ENCODE results near the gene FIGNL1. TPM values are rescaled to one million over a fixed set of nuclear protein-coding genes. Genes with fewer than 3 reads are reported as not detected.

FIGNL1 gene
- total and polyA plus RNA-seq, 2 donors from 2014 or later, result 2.4 to 5.8 TPM

DNA sequence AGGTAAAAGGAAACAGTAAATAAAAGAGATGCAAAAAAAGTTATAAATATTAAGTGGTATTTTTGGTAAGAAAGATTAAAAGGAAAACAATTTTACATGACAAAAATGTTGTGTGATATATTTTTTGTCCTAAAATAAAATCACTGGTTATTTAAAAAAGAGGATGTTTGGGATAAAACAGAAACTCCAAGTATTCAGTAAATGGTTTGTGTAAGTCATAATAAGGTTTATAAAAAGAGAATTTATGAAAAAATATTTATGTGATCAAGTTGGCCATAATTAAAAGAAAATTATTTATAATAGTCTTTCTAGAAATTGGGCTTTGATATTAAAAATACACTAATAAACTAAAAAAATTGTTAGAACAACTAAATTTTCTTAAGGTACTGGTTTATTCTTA is 38.2 kb upstream of the FIGNL1 start:
- H3K27ac ChIP-seq (ENCODE audit: low read depth in 2 of 2, low read length in 2 of 2), result no peak overlapping the region
- no peaks in the 10 kb centered on the region for H3K9me3 ChIP-seq (ENCODE audit: control insufficient read depth in 2 of 3, insufficient read depth in 1 of 3, low read length in 3 of 3)
- no peaks in the 10 kb centered on the region for H3K4me1 ChIP-seq (ENCODE audit: control insufficient read depth in 2 of 3, insufficient read depth in 2 of 3, low read depth in 1 of 3, low read length in 3 of 3)
- TF ChIP-seq, protein P1, sequence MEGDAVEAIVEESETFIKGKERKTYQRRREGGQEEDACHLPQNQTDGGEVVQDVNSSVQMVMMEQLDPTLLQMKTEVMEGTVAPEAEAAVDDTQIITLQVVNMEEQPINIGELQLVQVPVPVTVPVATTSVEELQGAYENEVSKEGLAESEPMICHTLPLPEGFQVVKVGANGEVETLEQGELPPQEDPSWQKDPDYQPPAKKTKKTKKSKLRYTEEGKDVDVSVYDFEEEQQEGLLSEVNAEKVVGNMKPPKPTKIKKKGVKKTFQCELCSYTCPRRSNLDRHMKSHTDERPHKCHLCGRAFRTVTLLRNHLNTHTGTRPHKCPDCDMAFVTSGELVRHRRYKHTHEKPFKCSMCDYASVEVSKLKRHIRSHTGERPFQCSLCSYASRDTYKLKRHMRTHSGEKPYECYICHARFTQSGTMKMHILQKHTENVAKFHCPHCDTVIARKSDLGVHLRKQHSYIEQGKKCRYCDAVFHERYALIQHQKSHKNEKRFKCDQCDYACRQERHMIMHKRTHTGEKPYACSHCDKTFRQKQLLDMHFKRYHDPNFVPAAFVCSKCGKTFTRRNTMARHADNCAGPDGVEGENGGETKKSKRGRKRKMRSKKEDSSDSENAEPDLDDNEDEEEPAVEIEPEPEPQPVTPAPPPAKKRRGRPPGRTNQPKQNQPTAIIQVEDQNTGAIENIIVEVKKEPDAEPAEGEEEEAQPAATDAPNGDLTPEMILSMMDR (IDR thresholded peaks at IDR 0.05; ENCODE audit: borderline replicate concordance, extremely low read depth, insufficient read depth), result no peak
- H3K27me3 ChIP-seq (ENCODE audit: control insufficient read depth, insufficient read depth, low read length), result no peaks in the 10 kb centered on the region
- peaks cover 0 to 3% (median 2%) of the 10 kb centered on the region in 3 donors for H3K36me3 ChIP-seq (ENCODE audit: control insufficient read depth in 2 of 3, insufficient read depth in 3 of 3, low read length in 3 of 3)
- H3K9ac ChIP-seq (ENCODE audit: low read length in 3 of 3), result no peak overlapping the region
- DNase-seq, result no peak
- intact Hi-C loops (cut with DNase I), result no loop called here
- FAIRE-seq, result peak; percentile 96
- no peak overlapping the region for H3K4me3 ChIP-seq (ENCODE audit: low read length in 3 of 3)

DNA sequence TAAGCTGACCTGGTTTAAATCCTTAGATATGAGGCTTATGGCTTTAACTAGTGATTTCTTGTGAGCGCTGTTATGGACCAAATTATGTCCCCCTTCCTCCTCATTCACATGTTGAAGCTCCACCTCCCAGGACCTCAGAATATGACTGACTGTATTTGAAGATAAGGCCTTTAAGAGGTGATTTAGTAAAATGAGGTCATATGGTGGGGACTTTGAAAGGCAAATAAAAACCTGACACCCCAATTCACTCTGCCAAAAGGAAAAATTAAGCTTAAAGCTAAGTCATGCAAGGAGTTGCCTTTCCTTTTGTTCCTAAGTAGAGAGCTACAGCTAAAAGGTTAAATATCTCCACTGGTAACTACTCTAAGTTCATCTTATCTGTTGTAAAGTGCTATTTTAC is 36.4 kb upstream of the FIGNL1 start:
- no peaks in the 10 kb centered on the region for H3K4me1 ChIP-seq (ENCODE audit: control insufficient read depth in 2 of 3, insufficient read depth in 2 of 3, low read depth in 1 of 3, low read length in 3 of 3)
- H3K36me3 ChIP-seq (ENCODE audit: control insufficient read depth in 2 of 3, insufficient read depth in 3 of 3, low read length in 3 of 3), result peaks cover 0 to 2% (median 0%) of the 10 kb centered on the region in 3 donors
- no peak overlapping the region for H3K4me3 ChIP-seq (ENCODE audit: low read length in 3 of 3)
- TF ChIP-seq, protein P1 (IDR thresholded peaks at IDR 0.05; ENCODE audit: borderline replicate concordance, extremely low read depth, insufficient read depth), result no peak
- no peak for DNase-seq
- no peak overlapping the region for H3K9ac ChIP-seq (ENCODE audit: low read length in 3 of 3)
- no peaks in the 10 kb centered on the region for H3K27me3 ChIP-seq (ENCODE audit: control insufficient read depth, insufficient read depth, low read length)
- no peak overlapping the region for H3K27ac ChIP-seq (ENCODE audit: low read depth in 2 of 2, low read length in 2 of 2)
- no peak for FAIRE-seq
- H3K9me3 ChIP-seq (ENCODE audit: control insufficient read depth in 2 of 3, insufficient read depth in 1 of 3, low read length in 3 of 3), result no peaks in the 10 kb centered on the region
- intact Hi-C loops (cut with DNase I), result no loop called here

DNA sequence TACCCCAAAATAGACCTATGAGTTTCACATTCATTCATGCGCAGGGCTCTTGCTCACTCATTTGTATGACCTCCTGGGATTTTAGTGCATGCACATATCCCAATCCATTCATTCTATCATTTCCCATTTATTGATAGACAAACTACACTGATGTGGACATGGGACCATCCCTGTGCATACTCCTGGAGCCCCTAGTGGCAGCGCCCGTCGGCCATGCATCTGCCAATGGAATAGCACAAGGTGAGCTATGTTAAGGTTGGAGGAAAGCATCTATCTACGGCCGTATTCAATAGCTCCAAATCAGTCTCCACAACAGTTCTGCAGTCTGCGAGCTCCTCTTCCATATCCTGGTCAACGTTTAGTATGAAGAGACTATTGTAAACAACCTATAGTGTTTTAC is 31.7 kb upstream of the FIGNL1 start:
- H3K9me3 ChIP-seq (ENCODE audit: control insufficient read depth in 2 of 3, insufficient read depth in 1 of 3, low read length in 3 of 3), result no peaks in the 10 kb centered on the region
- no peak overlapping the region for H3K27ac ChIP-seq (ENCODE audit: low read depth in 2 of 2, low read length in 2 of 2)
- DNase-seq (no peak), FAIRE-seq (no peak)
- no peak overlapping the region for H3K4me3 ChIP-seq (ENCODE audit: low read length in 3 of 3)
- no peak overlapping the region for H3K9ac ChIP-seq (ENCODE audit: low read length in 3 of 3)
- TF ChIP-seq, protein P1 (IDR thresholded peaks at IDR 0.05; ENCODE audit: borderline replicate concordance, extremely low read depth, insufficient read depth), result no peak
- no peaks in the 10 kb centered on the region for H3K4me1 ChIP-seq (ENCODE audit: control insufficient read depth in 2 of 3, insufficient read depth in 2 of 3, low read depth in 1 of 3, low read length in 3 of 3)
- intact Hi-C loops (cut with DNase I), result no loop called here
- H3K36me3 ChIP-seq (ENCODE audit: control insufficient read depth in 2 of 3, insufficient read depth in 3 of 3, low read length in 3 of 3), result peaks cover 0 to 2% (median 0%) of the 10 kb centered on the region in 3 donors
- H3K27me3 ChIP-seq (ENCODE audit: control insufficient read depth, insufficient read depth, low read length), result no peaks in the 10 kb centered on the region

DNA sequence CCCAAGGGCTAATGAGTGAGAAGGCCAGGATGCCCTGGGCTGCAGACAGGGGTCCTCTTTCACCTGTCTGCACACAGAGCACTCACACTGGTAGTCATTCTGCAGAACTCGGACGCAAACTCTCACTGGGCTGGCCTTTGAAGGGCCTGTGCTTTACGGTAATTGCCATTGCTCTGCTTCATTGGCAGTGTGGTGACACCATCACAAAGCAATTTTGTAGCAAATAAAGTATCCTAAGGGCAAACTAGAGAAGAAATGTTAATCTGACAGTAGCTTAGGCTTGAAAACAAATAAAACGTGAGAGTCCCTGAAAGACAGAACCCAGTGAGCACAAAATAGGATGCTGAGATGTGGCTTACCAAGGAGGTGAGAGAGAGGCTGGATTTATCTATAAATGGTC is 30.6 kb upstream of the FIGNL1 start:
- H3K27ac ChIP-seq (ENCODE audit: low read depth in 2 of 2, low read length in 2 of 2), result no peak overlapping the region
- no peak overlapping the region for H3K4me3 ChIP-seq (ENCODE audit: low read length in 3 of 3)
- no peaks in the 10 kb centered on the region for H3K27me3 ChIP-seq (ENCODE audit: control insufficient read depth, insufficient read depth, low read length)
- FAIRE-seq, result no peak
- peak in 1 of 5 donors; percentile 13 for DNase-seq
- TF ChIP-seq, protein P1 (IDR thresholded peaks at IDR 0.05; ENCODE audit: borderline replicate concordance, extremely low read depth, insufficient read depth), result no peak
- H3K4me1 ChIP-seq (ENCODE audit: control insufficient read depth in 2 of 3, insufficient read depth in 2 of 3, low read depth in 1 of 3, low read length in 3 of 3), result no peaks in the 10 kb centered on the region
- no peaks in the 10 kb centered on the region for H3K9me3 ChIP-seq (ENCODE audit: control insufficient read depth in 2 of 3, insufficient read depth in 1 of 3, low read length in 3 of 3)
- H3K36me3 ChIP-seq (ENCODE audit: control insufficient read depth in 2 of 3, insufficient read depth in 3 of 3, low read length in 3 of 3), result peaks cover 0 to under 1% (median 0%) of the 10 kb centered on the region in 3 donors
- intact Hi-C loops (cut with DNase I), result no loop called here
- H3K9ac ChIP-seq (ENCODE audit: low read length in 3 of 3), result no peak overlapping the region

Data from kidney (tissue), 14 donors.